HTR-8/SVneo (cell line): Measurements from ENCODE around the gene VIT.

Source experiments
- DNase-seq: peaks from one replicate; pipeline ENCODE4 v3.0.0; 2011; ENCODE audit warnings: low spot score, mixed read lengths; ENCODE audit not compliant: insufficient read length
- FAIRE-seq: peaks from 2 replicates; lab custom pipeline; 2011; peaks lifted over from hg19 to GRCh38; lab: Jason Lieb, UNC

The VIT gene

DNA sequence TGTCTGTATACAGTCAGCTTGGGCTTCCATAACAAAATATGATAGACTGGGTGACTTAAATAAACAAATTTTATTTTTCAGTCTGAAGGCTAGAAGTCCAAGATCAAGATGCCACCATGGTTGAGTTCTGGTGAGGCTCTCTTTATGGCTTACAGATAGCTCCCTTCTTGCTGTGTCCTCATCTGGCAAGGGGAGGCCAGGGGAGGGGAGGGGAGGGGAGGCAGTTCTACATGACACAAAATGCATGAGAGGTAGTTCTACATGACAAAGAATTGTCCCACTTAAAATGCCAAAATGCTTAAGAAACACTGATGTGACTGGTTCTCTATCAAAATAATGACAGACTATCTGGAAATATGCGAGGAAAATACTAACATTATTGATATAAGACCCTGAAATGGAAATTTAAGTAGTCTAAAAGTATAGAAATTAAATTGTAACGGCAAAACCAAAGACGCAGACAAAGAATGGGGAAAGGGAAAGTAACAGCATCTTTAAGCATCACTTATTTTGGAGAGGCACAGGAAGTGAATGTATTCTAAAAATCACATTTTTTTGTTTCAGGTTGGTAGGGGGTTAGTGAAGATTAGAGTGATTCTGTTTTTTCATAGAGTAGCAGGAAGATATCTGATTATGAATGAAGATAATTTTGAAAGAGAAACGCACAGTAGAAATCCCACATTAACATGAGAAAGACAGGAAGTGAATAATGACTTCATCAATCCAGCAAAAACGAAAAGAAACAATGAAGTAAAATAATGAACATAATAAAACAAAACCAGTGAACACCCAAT lies 138.4 kb downstream of the VIT start:
- no peak for FAIRE-seq

DNA sequence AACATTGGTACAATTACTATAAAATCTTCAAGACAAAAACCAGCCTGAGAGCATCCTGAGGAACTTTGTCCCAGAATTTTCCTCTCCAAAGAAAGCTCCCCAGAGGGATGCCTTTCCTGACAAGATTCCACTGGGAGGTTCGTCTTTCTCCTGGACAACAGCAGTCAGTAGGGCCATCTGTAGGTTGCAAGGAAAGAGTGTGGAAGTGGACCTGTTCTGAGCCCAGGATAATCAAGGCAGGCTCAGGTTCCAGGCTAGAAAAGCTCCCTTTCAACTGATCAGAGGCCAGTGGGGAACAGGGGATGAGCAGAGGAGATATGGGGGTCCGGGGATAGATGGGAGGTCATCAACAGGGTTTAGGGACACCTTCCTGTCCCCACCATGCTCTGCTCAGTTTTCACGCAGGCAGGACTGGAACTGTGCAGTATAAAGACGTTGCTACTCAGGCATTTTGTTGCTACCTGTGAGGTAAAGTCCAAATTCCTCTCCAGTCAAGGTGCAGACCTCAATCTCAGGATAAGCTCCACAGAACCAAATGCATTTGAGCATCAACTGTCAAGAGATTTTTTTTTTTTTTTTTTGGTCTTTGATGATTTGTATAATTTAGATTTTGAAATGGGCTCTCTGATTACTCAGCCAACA lies 143.6 kb downstream of the VIT start:
- peak; percentile 31 for FAIRE-seq
- no peak for DNase-seq

More for the DNA sequence above, 138.4 kb downstream of the VIT start:
- no peak for DNase-seq

DNA sequence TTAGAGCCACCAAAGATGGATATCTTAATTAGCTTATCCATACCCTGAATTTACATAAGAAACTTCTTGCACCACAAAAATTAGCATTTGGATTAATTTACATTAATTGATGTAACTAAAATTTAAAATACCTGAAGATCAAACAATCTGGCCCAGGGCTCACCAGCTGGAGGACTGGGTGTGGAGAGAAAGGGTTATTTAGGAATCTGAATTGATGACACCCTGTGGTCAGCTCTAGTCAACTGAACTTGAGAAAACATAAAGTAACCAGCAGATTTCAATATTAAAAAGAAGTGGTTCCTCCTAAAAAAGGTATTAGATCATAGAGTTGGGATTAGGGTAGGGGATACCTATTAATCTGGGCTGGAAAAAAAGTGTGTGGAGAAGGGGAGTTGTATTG lies 147.3 kb downstream of the VIT start:
- DNase-seq (no peak), FAIRE-seq (no peak)

DNA sequence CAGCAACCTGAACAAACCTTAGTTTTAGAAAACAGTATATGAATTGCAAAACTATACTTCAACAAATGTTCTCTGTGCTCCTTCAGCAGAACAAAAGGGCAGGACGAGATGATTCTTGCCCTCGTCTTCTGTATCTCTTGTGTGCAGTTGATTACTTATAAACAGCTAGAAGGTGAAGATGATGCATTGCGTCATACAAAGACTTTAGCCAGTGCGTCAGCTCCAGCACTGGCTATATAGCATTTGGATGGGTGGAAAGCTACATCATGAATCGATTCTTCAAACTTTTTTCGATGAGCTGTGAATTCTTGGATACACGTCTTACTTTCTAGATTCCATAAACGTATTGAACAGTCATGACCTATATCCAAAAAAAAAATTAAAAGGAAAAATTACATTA lies 152.8 kb downstream of the VIT start:
- peak; percentile 55 for FAIRE-seq
- no peak for DNase-seq

DNA sequence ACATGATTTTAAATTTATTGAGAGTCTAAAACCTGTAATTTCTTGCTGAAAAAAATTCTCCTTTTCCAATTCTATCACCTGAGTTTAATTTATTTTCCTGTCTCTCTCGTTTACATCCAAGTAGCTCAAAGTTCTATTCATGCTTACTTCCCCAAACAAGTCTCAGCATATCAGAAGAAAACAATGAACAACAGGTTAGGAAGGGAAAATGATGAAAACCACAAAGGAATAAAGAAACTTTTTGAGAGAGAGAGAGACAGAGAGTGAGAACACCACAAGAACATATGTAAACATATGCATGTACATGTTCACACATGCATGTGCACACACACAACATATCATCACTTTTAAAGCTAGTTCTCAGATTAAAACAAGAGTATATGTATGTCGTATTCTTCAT lies 157.7 kb downstream of the VIT start:
- peak; percentile 64 for FAIRE-seq
- DNase-seq = no peak

DNA sequence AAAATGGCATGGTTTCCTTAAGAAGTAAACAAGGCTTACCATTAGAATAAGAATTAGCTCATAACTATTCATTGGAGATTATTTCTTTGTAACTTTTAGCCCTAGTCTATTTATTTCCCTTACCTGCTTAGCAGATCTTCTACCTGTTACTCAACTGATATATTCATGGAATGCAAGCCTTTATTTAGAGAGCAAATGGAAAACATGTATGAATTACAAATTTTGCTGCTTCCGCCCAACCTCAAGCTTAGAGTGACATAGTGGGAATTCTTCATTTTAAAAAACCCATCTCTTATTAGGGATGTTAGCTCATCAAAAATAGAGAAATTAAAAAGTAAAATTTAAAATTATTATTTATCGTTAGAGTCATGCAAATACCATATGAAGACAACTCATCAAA lies 158.9 kb downstream of the VIT start:
- DNase-seq (no peak), FAIRE-seq (no peak)

DNA sequence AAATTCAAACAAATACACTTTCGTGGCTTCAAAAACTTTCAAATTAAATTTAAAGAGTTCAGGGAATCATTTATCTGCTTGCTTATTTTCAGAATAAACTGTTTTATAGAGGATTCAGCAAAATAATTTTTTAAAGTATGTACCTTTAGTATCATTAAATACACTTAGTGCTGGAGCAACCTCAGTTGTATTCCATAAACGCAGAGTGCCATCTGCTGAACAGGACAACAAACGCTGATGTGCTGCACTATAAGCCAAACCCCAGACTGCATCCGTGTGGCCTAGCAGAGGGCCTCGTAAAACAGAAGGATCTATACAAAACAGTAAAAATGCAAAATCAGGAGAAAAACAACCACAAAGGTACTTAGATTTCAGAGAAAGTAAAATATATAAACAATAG lies 161.2 kb downstream of the VIT start:
- FAIRE-seq (no peak), DNase-seq (no peak)

DNA sequence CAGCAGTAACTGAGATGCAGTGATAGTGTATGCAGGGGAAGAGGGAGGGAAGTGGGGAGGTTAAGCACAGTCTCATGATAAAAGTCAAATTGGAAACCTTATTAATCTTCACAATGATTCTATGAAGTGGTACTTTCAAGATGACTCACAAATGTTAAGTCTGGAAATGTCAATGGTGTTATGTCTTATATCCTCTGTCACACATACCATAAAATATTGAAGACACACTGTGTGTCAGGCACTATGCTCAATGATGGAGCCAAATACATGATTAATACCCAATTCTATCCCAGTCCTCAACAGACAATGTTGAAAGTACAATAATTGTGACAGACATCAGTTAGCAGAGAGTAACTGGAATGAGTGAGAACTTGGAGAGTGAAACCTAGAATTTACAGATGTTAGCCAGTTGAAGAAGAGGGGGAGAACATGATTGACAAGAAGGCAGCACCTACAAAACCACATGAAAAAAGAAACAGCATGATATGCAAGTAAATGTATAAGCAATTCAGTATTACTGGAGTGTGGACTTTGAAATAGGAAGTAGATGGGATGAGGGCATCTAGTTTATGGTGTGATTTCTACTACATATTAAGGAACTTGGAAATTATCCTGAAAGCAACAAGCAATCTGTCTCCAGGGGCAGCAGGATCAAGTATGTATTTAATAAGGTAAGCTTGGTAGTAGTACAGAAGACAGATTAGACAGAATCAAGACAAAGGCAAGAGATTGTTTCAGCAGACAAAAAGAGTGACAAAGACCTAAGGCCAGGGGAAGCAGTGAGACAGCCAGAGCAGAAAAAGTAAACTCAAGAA lies 162.3 kb downstream of the VIT start:
- DNase-seq (no peak), FAIRE-seq (peak; percentile 69)

DNA sequence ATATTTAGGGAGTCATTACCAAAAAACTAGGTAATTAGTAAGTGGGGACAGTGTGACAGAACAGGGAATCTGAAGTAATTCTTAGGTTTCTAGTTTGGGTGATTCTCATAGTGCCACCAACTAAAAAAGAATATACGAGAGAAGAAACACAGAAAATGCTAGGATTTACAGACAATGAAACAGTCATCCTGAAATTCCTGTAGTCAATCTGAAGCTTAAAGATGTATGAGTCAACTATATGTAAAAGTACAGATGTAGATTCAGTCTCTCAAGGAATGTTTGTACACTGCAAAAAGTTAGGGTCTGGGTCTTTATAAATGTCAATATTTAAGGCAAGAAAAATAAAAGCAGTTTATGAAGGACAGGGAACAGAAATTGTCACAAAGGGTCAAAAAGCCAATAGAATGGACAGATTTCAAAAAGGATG lies 162.9 kb downstream of the VIT start:
- DNase-seq = no peak
- no peak for FAIRE-seq

DNA sequence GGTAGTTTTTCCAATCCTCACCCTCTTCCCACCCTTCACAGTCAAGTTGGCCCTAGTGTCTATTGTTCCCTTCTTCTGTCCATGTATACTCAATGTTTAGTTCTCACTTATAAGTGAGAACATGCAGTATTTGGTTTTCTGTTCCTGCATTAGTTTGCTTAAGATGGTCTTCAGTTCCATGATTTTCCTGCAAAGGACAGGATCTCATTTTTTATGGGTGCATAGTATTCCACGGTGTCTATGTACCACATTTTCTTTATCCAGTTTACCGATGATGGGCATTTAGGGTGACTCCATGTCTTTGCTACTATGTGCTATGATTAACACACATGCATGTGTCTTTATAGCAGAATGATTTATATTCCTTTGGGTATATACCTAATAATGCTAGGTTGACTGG lies 165.4 kb downstream of the VIT start:
- FAIRE-seq = no peak
- no peak for DNase-seq
